Endothelial cell of hepatic sinusoid (primary cell): ENCODE data around the gene KPNB1.
"Not testable (repeated sequence)": the region's sequence is repeated elsewhere in the genome, so short reads cannot be mapped to it uniquely, and the experiment has no call there.

Experiments used
- in situ Hi-C: cut with HindIII; loops from 2 replicates; pipeline ENCODE4 v1.10.0; 2017; ENCODE audit warnings: low sequenced_read_pairs

The KPNB1 gene

DNA sequence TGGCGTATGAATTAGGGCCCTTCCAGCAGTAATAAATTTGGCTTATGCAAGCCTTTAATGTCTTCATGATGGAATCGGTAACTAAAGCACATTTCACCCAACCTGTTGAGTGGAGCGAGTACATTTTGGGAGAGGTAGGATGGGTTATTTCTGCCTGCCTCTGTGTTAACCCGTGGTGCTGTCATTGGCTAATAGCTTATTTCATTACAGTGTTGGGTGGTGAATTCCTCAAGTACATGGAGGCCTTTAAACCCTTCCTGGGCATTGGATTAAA is 26.4 kb downstream of the KPNB1 start:
- in situ Hi-C loops, result no loop called here

DNA sequence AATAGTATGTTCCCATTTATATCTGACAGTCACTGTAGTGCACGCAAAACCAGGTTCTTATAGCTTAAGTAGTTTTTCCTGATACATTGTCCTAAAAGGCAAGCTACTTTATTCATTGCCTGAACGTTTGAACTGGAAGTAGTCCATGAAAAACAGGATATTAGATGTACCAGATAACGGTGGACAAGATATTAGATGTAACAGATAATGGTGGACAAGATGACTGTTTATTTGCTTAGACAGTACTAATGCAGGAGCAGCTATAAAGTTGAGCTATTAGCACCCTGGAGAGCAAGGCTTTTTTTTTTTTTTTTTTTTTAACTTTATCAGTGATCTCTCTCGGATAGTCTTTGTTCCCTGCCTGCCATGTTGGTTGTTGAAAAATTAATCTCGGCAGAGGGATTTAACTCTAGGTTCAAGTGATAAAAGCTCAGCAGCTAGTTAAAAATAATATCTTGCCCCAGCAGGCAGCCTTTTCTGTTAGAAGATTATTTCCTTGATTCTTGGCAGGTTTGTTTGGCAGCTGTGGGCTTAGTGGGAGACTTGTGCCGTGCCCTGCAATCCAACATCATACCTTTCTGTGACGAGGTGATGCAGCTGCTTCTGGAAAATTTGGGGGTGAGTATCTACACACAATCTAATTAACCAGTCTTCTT is 26.9 kb downstream of the KPNB1 start:
- in situ Hi-C loops, result no loop called here

DNA sequence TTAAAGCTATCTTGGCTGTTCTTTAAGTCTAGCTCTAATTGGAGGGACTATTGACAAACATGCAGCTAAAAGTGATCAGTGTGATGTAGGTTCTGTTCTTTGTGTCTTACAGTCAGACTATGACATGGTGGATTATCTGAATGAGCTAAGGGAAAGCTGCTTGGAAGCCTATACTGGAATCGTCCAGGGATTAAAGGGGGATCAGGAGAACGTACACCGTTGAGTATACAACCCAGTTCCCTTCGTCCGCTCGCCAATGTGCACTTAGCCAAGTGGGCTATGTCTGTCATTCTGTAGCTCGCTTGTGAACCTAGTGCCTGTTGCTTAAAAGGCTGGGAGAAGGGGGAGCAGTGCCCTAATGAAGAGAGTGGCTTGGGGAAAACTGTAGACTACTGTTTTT is 28.5 kb downstream of the KPNB1 start:
- in situ Hi-C loops, result no loop called here

DNA sequence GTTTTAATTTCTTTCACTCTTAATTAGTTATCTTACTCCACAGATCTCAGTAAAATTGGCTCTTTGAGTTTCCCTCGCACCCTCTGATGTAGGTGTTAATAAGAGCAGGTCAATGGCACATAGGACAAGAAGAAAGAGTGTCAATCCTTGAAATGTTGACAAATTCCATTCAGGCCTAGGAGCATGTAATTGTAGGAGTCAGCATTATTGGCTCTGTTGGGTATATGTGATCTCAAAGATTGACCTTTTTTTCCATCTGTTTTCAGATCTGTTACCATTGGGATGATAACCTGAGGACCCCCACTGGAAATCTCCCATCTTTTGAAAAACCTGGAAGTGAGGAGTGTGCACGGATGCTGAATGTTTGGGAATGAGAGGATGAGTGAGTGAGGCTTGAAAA is 32.4 kb downstream of the KPNB1 start:
- in situ Hi-C loops, result no loop called here

DNA sequence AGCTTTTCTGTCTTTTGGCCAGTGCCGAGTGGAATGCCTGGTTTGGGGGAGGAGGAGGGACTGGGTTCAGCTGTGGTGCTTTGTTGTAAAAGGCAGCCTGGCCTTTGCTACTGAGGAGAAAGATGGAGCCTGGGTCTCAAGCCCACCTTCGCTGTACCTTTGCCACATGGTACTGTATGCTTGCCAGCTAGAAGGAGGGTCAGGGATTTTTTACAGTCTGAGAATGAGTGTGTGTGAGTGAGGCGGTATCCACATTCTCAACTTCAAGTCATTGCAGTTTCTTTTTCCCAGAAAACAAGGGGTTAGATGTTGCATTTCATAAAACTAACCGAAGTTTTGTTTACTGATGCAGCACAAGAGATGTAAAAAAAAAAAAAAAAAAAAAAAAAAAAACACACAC is 33.0 kb downstream of the KPNB1 start:
- in situ Hi-C loops, result not testable (repeated sequence)

DNA sequence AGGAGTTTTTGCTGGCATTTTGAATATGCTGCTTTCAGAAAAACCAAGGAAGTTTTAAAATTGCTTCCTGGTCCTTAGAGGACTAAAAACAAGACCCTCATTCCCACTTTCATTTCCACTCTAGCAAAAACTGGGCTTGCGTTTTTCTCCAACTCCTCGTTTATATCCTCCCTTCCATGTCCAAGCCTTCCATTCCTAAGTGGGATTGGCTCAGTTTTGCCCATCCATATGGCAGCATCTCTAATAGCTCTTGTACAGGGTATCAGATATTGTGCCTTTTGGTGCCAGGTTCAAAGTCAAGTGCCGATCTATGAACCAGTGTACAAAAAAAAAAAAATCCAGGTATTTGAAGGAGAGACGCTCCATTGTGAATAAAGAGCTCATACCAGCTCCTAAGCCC is 34.3 kb downstream of the KPNB1 start:
- in situ Hi-C loops, result no loop called here

DNA sequence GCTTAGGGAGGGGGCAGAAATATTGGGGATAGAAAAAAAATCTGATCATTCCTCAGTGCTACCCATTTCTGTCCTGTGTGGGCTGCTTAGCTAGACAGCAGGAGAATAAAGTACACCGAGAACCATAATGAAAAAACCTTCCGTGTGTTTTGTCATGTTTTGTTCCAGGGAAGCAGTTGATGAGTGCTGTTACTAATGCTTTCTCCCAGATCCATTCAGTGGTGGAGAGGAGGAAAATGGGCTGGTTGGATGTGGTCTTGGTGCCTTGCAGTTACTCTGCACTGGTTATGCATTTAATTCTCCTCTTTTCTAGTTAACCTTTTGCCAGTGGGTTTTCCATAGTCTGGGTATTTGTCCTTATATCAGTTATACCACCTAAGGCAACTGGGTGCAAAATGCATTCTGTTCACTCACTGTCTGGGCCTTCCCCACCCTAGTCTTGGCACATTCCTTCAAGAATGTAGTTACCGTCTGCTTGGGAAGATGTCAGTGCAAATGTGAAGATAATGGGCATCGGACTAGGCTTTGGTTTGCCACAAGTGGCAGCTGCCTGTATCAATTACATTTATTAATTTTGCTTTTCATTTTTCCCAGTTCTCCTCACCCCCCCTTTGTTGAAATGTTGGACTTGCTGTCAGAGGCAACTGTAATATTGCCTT is 34.9 kb downstream of the KPNB1 start:
- in situ Hi-C loops, result no loop called here

DNA sequence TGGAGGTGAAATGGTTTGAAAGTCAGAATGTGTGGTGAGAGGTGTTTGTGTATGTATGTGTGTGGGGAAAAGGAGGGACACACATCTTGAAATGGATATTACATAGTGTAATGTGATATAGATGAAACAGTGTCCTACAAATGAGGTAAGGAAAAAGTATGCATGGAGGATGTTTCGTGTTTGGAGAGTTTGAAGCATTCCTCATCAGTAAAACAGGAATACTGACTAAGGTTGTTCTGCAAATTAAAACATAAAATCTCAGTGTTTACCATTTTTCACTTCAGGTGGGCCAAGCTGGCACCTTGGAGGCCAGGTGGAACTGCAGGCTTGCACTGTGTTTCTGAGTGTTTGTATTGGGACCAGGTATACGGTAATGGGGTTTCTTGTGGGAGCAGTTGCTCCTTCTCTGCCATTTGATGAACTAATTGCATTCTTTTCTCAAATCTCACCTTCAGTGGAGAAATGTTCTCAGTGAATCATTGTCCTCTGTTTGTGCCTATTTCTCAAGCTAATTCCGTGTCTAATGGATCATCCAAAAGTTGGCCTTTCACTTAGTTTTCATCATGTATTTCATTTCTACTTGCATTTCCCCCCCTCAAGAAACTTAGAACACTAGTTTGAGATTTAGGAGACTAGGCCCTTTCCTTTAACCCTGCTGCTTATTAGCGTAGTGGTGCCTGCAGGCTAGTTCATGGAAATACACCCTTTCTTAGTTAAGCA is 36.0 kb downstream of the KPNB1 start:
- in situ Hi-C loops, result no loop called here

DNA sequence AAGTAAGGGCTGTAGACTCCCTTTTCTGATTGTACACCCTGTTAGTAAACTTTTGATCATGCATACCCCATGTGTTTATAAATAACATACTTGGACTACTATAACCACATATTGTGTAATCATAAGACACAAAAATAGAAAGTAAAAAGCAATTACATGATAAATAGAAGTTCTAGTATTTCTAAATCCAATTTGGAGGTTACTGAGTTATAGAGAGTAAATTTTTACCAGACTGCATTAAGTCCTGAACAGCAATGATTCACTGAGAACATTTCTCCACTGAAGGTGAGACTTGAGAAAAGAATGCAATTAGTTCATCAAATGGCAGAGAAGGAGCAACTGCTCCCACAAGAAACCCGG is 36.5 kb downstream of the KPNB1 start:
- in situ Hi-C loops, result no loop called here

DNA sequence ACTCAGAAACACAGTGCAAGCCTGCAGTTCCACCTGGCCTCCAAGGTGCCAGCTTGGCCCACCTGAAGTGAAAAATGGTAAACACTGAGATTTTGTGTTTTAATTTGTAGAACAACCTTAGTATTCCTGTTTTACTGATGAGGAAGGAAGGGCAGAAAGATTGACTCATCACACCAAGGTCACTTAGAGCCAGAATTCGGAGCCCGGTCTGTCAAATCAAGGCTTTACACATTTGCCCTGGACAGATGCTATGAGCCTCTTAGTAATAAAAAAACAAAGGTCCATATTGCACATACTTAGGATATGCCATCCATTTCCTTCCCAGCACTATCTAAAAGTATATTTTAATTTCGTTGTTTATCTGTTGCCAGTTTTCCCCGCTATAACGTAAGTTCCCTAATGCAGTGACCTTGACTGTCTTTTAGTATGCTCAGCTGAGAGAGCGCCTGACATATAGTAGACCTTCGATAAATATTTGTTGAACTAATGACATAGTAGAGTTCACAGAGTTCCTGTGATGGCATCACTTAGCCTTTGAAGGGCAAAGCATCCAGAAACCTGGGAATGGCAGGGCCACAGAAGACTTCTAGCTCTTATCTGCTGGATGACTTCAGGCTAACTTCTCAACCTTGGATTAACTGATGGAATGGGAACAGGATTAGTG is 37.1 kb downstream of the KPNB1 start:
- in situ Hi-C loops, result no loop called here

DNA sequence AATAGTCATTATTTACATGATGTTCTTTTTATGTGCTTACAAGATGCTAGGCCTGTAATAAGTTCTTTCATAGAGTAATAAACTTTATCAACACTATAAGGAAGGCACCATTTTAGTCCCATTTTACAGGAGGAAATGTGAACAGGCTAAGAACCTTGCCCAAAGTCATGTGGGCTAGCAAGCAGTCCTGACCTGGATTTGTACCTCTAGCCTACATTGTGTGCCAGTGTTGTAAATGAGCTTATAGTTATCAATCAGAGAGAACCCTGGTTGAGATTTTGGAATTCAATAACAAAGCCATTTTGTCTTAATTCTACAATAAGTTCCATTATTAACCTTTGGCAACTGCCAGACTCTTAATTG is 37.6 kb downstream of the KPNB1 start:
- in situ Hi-C loops, result no loop called here

DNA sequence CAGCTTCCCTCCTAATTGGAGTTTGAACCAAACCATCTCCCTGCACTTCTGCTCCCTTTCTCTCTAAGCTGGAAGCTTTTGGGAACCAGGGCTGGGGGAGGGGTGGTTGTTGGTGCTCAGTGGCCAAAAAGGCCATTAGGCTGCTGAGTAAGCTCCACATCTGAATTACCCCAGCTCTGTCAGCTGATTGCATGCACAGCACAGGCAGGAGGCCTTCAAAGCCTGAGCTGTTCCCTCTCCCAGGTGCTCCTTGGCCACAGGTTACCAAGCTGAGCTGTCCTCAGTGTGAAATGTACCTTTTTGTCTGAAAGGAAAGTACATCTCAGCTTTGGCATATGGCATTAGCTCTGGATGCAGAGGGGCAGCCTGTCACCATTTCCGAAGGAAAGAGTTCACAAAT is 38.0 kb downstream of the KPNB1 start:
- in situ Hi-C loops, result no loop called here

DNA sequence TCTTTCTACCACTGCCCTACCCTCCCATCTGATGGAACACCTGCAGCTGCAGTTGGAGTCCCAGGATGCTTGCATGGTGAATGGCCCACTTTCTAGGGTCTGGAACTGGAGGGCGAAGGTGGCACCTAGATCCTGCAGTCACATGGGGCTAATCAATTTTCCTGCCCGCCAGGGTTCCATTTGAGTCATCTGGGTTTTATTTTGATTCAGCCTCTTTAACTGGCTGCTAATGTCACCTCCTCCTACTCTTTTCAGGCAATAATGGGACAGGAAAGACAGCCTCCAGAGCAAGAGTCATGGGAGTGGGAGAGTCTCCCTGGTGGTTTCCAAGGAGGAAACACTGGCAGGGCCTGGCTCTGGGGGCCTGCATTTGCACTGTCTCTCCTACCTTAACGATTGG is 40.4 kb downstream of the KPNB1 start:
- in situ Hi-C loops, result no loop called here

DNA sequence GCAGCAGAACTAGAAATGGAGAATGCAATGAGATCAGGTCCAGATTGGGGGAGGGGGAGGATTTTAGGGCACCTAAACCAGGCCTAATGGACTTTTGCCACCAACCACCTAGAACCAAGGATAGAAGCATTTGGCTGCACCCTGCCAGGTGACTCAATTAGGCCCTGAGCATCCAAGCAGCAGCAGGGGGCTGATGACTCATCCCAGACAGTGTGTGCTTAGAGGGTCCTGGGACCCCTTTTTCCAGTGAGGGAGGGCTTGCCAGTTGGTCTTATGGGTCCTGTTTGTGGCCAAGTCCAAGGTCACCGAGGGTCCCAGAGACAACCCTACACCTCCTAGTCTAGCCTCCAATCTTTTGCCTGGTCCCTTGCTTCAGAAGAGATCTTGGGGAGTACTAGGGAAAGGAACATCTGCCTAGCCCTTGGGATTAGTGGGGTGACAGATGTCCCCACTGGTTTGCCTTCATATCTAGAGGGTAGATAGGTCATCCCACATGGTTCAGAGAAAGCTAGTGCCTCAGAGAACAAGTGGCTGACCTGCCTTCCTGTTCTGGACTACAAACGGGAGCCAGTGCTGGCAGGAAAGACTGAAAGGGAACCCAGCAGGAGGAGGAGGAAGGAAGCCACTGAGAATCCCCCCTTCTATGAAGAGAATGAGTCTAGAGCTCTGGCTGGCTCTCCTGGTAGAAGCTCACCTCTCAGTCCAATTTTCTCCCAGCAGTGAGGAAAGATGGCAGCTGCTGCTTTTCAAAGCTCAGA is 42.6 kb downstream of the KPNB1 start:
- in situ Hi-C loops, result no loop called here

DNA sequence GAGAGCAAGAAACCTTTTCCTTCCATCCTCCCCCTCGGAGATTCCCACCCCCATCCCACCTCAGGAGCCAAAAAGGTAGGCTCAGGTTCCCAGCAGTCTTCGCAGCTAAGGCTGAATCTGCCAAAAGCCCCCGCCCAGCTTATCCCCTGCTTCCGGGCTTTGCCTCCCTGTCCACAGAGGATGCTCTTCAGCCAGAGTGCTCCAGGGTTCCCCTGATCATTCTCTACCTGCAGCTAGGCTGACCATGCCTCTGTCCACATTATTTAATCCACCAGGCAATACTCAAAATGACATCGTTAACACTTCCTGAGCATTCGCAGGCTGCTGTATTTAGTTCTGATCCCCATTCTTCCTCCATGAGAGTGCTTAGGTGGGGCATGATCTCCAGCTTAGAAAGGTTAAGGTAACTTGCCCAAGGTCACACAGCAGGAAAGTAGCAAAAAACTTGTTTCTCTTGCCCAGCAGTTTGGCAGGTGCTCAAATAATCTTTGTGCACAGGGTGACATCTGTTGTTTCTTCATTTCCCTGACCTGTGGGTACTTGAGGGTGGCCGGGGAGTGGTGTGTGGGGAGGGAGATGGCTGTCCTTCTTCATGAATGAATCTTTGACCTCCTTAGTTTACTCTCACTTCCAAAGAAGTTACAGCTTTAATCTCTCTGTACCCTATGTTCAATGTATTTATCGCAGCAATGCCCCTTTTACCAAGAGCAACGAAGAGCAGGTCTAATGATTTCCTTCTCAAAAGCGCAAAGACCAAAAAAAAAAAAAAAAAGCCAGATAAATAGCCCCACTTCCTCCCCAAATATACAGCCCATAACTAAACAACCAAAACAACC is 43.4 kb downstream of the KPNB1 start:
- in situ Hi-C loops, result no loop called here

DNA sequence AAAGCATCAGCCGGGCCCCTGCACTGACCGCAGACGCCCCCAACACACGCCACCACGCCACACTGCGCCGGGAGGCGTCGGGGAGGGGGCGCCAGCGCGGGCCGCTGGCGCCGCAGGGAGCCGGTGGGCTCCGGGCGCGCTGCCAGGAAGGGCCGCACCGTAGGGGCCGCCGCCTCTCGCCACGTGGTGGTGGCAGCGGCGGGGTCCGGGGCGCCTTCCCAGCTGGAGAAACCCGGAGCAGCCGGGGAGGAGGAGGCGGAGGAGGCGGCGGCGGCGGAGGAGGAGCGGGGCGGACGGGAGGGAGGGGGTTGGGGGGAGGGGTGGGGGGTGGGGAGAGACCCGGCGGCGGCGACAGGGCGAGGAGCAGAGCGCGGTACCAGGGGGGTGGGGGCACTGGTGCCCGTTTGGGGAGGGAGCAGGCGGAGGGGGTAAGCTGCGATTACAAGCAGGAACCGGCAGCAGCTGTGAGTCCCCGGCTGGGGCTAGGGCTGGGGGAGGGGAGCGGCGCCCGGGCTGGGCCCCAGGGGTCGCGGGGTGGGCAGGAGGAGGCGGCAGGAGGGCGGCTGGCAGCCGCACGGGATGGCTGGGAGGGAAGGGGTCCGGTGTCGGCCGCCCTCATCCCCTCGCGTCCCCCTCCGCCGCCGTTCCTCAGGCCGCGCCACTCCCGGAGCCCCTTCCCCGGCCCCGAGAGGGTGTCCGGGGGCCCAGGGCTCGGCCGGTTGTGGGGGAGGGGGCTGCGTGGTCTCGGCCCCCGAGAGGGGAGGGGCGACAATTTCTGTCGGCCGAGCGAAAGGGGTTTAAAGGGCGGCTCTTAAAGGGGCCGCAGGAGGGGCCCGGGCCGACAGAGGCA is 44.2 kb downstream of the KPNB1 start, which contains the start of gene TBKBP1:
TBKBP1 (plus strand) TSS at position 431 of the 850 bp plus-strand sequence. CDS start 1,952 bp downstream, outside the sequence.
- in situ Hi-C loops, result no loop called here

DNA sequence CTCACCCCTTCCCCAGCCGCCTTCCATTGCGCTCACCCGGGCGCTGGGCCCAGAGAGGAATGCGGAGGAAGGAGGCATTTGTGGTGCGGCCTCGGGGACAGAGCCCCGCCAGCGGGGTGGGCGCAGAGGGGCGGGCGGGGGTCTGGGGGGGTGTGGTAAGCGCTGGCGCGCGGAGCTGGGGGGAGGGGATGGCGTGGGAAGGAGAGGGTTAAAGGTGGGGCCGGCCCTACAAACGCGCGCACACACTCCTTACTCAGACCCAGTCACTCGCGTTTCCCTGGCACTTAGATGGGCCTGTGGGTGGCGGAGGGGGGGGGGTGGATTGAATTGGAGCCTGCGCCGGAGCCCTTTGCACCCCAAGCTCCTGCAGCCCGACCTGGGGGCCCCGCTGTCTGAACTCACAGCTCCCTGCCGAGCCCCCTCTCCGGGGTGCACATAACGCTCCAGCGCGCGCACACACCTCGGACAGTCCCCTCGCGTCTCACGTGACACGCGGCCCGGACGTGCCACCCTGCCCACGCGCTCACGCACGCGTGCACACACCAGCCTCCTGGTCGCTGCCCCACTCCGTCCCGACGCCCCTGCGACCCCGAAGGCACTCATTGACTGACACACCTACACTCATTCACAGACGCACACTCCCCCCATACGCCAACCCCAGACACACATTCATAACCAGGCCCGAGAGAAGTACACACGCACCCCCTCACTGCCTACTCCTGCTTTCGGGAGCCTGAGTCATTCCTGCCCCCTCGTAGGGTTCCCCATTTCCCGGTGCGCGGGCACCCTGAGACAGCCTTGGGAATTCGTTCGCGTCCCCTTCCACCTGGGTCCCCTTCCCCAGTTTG is 45.1 kb downstream of the KPNB1 start:
- in situ Hi-C loops, result no loop called here
